ENCODE results near the gene NAA80. TPM values are rescaled to one million over a fixed set of nuclear protein-coding genes. Genes with fewer than 3 reads are reported as not detected.

The NAA80 gene
- total and polyA plus RNA-seq, 2 of the 13 experiments (the other 11 are each of a cell fraction or from before 2014, with no cell fraction given), result 3.4 to 8.7 TPM

DNA sequence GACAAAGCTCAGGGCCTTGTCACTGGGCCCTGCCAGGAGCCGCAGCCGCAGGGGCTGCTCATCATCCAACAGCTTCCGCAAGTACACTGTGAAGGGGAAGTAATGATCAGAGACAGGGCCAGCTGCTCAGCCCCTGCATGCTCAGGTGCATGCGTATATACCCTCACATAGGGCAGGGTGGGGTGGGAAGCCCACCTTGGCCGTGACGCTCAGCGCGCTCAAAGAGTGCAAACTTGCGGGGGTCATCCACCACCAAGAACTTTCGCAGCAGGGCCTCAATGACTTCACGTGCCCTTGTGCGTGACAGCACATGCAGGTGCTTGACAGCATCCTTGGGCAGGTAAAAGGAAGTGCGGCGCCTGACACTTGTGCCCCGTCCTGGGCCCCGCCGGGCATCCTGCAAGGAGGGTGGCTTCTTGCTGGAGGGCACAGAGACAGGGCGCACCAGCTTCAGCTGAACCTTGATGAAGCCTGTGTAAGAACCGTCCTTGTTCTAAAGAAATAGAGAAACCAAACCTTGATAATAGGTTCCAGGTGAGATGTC is 32.2 kb upstream of the NAA80 start:
- Histone ChIP-seq H2AFZ (ENCODE audit: low read length) (no peak overlapping the region), H3K4me1 (ENCODE audit: insufficient read depth, low read length) (peaks cover 58% of the 10 kb centered on the region), H3K4me3 (replicated peaks in 1 of 3; ENCODE audit: insufficient read depth in 1 of 3, low read depth in 2 of 3, low read length in 3 of 3) (no peak overlapping the region), H3K79me2 (ENCODE audit: insufficient read depth, low read length) (peaks cover 55% of the 10 kb centered on the region), H3K27me3 (ENCODE audit: control insufficient read depth in 1 of 2, insufficient read depth in 2 of 2, low read length in 2 of 2) (no peaks in the 10 kb centered on the region; a peak in 1 of 5 replicates), H3K9me3 (ENCODE audit: low read length) (no peaks in the 10 kb centered on the region), H4K20me1 (ENCODE audit: insufficient read depth, low read length) (peaks cover 12% of the 10 kb centered on the region), H3K27ac (ENCODE audit: extremely low read length, insufficient read depth, low read length) (no peak overlapping the region), H3K36me3 (replicated peaks in 1 of 2; ENCODE audit: control insufficient read depth in 1 of 2, insufficient read depth in 2 of 2, low read length in 2 of 2) (peaks cover 22 to 39% of the 10 kb centered on the region in 2 experiments), H3K9ac (ENCODE audit: insufficient read depth, low read depth, low read length) (no peak overlapping the region), H3K4me2 (ENCODE audit: low read depth, low read length) (no peak overlapping the region)
- WGBS (ENCODE audit: low lambda C conversion rate), result 98% methylated on average over 13 of the region's 19 CpGs
- FAIRE-seq (no peak), ATAC-seq (no peak), DNase-seq (ENCODE audit: low spot score) (no peak)
- intact Hi-C loops (cut with micrococcal nuclease; ENCODE audit: unreplicated experiment), result no loop called here
- in situ Hi-C loops (cut with HindIII; ENCODE audit: extremely low pct_ligation_motif_present, low pct_unique_long_range_greater_than_20kb), result no loop called here
- no peak for TF ChIP-seq NFYB (CRISPR knock-in tag; IDR thresholded peaks at IDR 0.05)
- no peak for TF ChIP-seq KDM2A (CRISPR knock-in tag; IDR thresholded peaks at IDR 0.05; ENCODE audit: borderline replicate concordance, low read depth)
- no peak for TF ChIP-seq KMT2B (CRISPR knock-in tag; IDR thresholded peaks at IDR 0.05)
- TF ChIP-seq, protein P1, sequence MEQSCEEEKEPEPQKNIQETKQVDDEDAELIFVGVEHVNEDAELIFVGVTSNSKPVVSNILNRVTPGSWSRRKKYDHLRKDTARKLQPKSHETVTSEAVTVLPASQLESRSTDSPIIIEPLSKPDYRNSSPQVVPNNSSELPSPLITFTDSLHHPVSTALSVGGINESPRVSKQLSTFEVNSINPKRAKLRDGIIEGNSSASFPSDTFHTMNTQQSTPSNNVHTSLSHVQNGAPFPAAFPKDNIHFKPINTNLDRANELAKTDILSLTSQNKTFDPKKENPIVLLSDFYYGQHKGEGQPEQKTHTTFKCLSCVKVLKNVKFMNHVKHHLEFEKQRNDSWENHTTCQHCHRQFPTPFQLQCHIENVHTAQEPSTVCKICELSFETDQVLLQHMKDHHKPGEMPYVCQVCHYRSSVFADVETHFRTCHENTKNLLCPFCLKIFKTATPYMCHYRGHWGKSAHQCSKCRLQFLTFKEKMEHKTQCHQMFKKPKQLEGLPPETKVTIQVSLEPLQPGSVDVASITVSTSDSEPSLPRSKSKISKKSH (CRISPR knock-in tag; IDR thresholded peaks at IDR 0.05; ENCODE audit: borderline replicate concordance), result no peak
- ChIA-PET CTCF (ENCODE audit: low intra/inter-chr PET ratio, low total read pairs) (no interaction called here), POLR2A (no interaction called here)
- no TSS peak for BruUV-seq (replicated peaks)

- H3K9ac ChIP-seq (ENCODE audit: insufficient read depth, low read depth, low read length), result no peak overlapping the region
- no peaks in the 10 kb centered on the region for H3K9me3 ChIP-seq (ENCODE audit: low read length)
- peak; percentile 25 for TF ChIP-seq RBM22 (optimal IDR thresholded peaks at IDR 0.05; ENCODE audit: low read length)
- TF ChIP-seq AGO2 (optimal IDR thresholded peaks at IDR 0.05; ENCODE audit: low read depth, low read length), result peak; percentile 61
- peak; percentile 15; the same call in 1 of the 2 replicates for TF ChIP-seq POLR2AphosphoS5 (IDR thresholded peaks at IDR 0.05; ENCODE audit: low read depth, low read length)
- no peak for TF ChIP-seq U2AF1 (optimal IDR thresholded peaks at IDR 0.05; ENCODE audit: low read depth, low read length)
- intact Hi-C loops (cut with micrococcal nuclease; ENCODE audit: unreplicated experiment) (no loop called here), in situ Hi-C loops (cut with HindIII; ENCODE audit: extremely low pct_ligation_motif_present, low pct_unique_long_range_greater_than_20kb) (no loop called here)
- peaks cover 22 to 48% of the 10 kb centered on the region in 2 experiments for H3K36me3 ChIP-seq (replicated peaks in 1 of 2; ENCODE audit: control insufficient read depth in 1 of 2, insufficient read depth in 2 of 2, low read length in 2 of 2)
- H3K79me2 ChIP-seq (ENCODE audit: insufficient read depth, low read length), result peaks cover 44% of the 10 kb centered on the region
- no peak overlapping the region for H3K27ac ChIP-seq (ENCODE audit: extremely low read length, insufficient read depth, low read length)
- H3K4me2 ChIP-seq (ENCODE audit: low read depth, low read length), result no peak overlapping the region
- no TSS peak for BruUV-seq (replicated peaks)
- FAIRE-seq (no peak), ATAC-seq (no peak), DNase-seq (ENCODE audit: low spot score) (no peak)
- H3K4me1 ChIP-seq (ENCODE audit: insufficient read depth, low read length), result peaks cover 54% of the 10 kb centered on the region
- ChIA-PET POLR2A (no interaction called here), CTCF (ENCODE audit: low intra/inter-chr PET ratio, low total read pairs) (no interaction called here)
- H2AFZ ChIP-seq (ENCODE audit: low read length), result no peak overlapping the region
- peaks cover 12% of the 10 kb centered on the region for H4K20me1 ChIP-seq (ENCODE audit: insufficient read depth, low read length)
- H3K27me3 ChIP-seq (ENCODE audit: control insufficient read depth in 1 of 2, insufficient read depth in 2 of 2, low read length in 2 of 2), result no peaks in the 10 kb centered on the region
- H3K4me3 ChIP-seq (replicated peaks in 1 of 3; ENCODE audit: insufficient read depth in 1 of 3, low read depth in 2 of 3, low read length in 3 of 3), result no peak overlapping the region
- WGBS (ENCODE audit: low lambda C conversion rate), result 98% methylated on average over 6 of the region's 10 CpGs
Measured at GRCh38 chr3:50330330-50330729, 31.1 kb upstream of the NAA80 start.
